Bronchial epithelial cell (primary cell): ENCODE results near the gene MARCO. TPM values are rescaled to one million over a fixed set of nuclear protein-coding genes. Genes with fewer than 3 reads are reported as not detected.

ENCODE experiments used
- DNase-seq: peaks from one replicate; pipeline ENCODE4 v3.0.0-alpha.2; 2010; ENCODE audit warnings: low read depth
- FAIRE-seq: peaks from 2 replicates; lab custom pipeline; 2011; peaks lifted over from hg19 to GRCh38; lab: Jason Lieb, UNC
- H3K27me3 ChIP-seq: 2 replicates; pipeline ENCODE4 v1.5.1; 2011; ENCODE audit warnings: low read length; ENCODE audit not compliant: control insufficient read depth, insufficient read depth
- H3K36me3 ChIP-seq: 2 replicates; pipeline ENCODE4 v1.5.1; 2011; ENCODE audit warnings: low read length; ENCODE audit not compliant: control insufficient read depth, insufficient read depth
- H3K4me3 ChIP-seq: 2 replicates; pipeline ENCODE4 v1.5.1; 2011; ENCODE audit warnings: mild to moderate bottlenecking, low read depth, low read length, control low read depth
- CTCF ChIP-seq: IDR thresholded peaks from 2 replicates; pipeline ENCODE4 v1.5.1; 2011; ENCODE audit warnings: mild to moderate bottlenecking, moderate library complexity, low read length, control low read depth, inconsistent platforms; ENCODE audit not compliant: insufficient read depth, severe bottlenecking
- total RNA-seq: library from RNA; depleted of rRNA; stranded (reverse); fragments of >200 nt; gene quantifications from 2 replicates; pipeline ENCODE4 v1.2.1, GENCODE V29; 2014

The MARCO gene
- total RNA-seq, 1 donor from 2014 or later: not detected

GRCh38 chr2:118922254-118922653 lies 19.7 kb upstream of the MARCO start:
- DNase-seq: no peak
- FAIRE-seq: no peak
- no peak overlapping the region for H3K4me3 ChIP-seq

DNA sequence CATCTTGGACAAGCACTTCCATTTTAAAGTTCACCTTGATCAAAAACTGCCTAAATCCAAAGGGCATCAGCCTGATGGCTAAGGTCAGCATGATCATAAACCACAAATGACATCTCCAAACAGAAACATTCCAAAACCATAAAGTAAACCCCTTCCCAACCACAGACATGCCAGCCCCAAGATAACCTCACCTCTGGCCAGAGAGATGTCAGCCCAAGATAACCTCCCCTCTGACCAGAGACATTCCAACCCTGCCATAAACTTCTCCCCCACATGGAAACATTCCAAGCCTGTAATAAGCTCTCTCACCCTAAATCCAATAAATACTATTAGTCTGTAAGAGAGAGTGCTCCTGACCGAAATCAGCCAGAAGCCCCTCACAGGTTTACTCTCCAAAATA lies 18.6 kb upstream of the MARCO start:
- DNase-seq (no peak), FAIRE-seq (no peak)
- TF ChIP-seq CTCF: no peak
- H3K36me3 ChIP-seq: no peaks in the 10 kb centered on the region
- no peak overlapping the region for H3K4me3 ChIP-seq
- H3K27me3 ChIP-seq: no peaks in the 10 kb centered on the region

More at GRCh38 chr2:118922254-118922653, 19.7 kb upstream of the MARCO start:
- no peaks in the 10 kb centered on the region for H3K36me3 ChIP-seq
- no peaks in the 10 kb centered on the region for H3K27me3 ChIP-seq
- no peak for TF ChIP-seq CTCF

DNA sequence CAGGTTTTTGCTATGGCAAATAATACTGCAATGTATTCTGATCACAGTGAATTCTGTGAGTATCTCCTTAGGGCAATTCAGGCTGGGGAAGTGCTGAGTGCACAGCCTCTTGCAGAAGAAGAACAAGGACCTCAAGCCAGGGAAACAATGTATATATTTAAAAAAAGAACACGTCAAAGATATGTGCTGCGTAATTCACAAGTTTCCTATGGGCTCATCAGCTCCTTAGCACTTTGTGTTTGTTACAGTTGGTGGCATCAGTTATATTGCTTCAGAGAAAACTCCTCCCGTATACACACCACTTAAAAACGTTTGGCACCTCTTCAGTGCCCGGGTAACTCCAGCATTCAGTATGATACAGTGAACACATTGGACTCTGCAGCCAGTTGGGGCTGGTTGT lies 16.5 kb upstream of the MARCO start:
- FAIRE-seq (no peak), DNase-seq (no peak)
- Histone ChIP-seq H3K4me3 (no peak overlapping the region), H3K27me3 (no peaks in the 10 kb centered on the region), H3K36me3 (no peaks in the 10 kb centered on the region)
- no peak for TF ChIP-seq CTCF

DNA sequence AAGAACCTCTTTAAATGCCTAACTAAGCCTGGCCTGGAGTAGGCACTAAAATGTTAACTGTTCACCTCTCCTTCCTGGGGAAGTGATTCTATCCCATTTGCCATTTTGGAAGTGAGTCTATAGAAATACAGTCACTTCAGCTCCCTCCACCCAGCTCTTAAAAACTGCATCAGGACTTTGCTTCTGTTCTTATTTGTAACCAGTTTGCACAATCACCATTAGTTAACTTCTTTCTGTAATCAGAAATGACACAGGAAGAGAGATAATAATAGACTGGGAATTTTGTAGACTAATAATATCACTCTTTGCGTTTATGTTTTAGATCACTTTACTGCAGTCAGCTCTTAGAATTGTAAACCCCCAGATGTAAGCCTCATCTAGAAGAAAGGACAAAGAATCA lies 16.0 kb upstream of the MARCO start:
- H3K36me3 ChIP-seq: no peaks in the 10 kb centered on the region
- no peak for DNase-seq
- H3K4me3 ChIP-seq: no peak overlapping the region
- FAIRE-seq: no peak
- TF ChIP-seq CTCF: no peak
- H3K27me3 ChIP-seq: no peaks in the 10 kb centered on the region

- H3K36me3 ChIP-seq: no peaks in the 10 kb centered on the region
- H3K27me3 ChIP-seq: no peaks in the 10 kb centered on the region
- FAIRE-seq: no peak
- no peak overlapping the region for H3K4me3 ChIP-seq
- DNase-seq: no peak
- TF ChIP-seq CTCF: no peak
Measured at GRCh38 chr2:118929059-118929458, 12.9 kb upstream of the MARCO start.

DNA sequence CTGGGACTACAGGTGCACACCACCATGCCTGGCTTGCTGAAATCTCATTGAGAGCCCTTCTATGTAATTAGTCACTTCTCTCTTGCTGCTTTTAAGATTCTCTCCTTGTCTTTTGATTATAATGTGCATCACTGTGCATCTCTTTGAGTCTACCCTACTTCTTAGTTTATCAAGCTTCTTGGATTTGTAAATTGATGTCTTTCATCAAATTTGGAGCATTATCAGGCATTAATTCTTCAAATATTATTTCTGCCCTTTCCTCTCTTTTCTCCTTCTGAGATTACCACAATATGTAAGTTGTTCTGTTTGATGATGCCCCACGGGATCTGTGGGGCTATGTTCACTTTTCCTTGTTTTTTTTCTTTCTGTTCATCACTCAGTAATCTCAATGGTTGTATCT lies 9.0 kb upstream of the MARCO start:
- Histone ChIP-seq H3K4me3 (no peak overlapping the region), H3K36me3 (no peaks in the 10 kb centered on the region), H3K27me3 (no peaks in the 10 kb centered on the region)
- FAIRE-seq (no peak), DNase-seq (no peak)
- TF ChIP-seq CTCF: no peak
